Common myeloid progenitor, CD34-positive (primary cell): ENCODE results near the gene KCNJ15.

Experiments
- CTCF ChIA-PET: fragments of 350-600 bp; sonication (Branson Sonifier 250); formaldehyde crosslinking; loops from one replicate; lab custom pipeline; 2021; ENCODE audit warnings: antibody characterized with exemption; lab: Charles Lee
- POLR2A ChIA-PET: fragments of 350-600 bp; sonication (Branson Sonifier 250); formaldehyde crosslinking; loops from one replicate; lab custom pipeline; 2021; ENCODE audit warnings: antibody characterized with exemption; lab: Charles Lee
- DNase-seq, 3 donors: peaks; one replicate each; pipeline versions ENCODE4 v3.0.0 to v3.0.0-alpha.2; 2013
- H3K27ac ChIP-seq, 2 experiments: 1 replicate in 1 of 2; 2 replicates in 1 of 2; pipeline ENCODE4 v1.7.0; 2013; ENCODE audit warnings: inconsistent platforms in 2 of 2, low read length in 2 of 2, mild to moderate bottlenecking in 2 of 2, low read depth in 1 of 2, moderate library complexity in 1 of 2; ENCODE audit not compliant: severe bottlenecking in 2 of 2, insufficient read depth in 1 of 2, poor library complexity in 1 of 2
- H3K27me3 ChIP-seq, 5 experiments: replicated peaks in 2 of 5; 1 replicate in 3 of 5; 2 replicates in 2 of 5; pipeline versions ENCODE4 v1.6.1 to v1.7.0; 2013; ENCODE audit warnings: low read length in 4 of 5, mild to moderate bottlenecking in 2 of 5, moderate library complexity in 2 of 5, inconsistent platforms in 1 of 5; ENCODE audit not compliant: insufficient read depth in 5 of 5, control insufficient read depth in 4 of 5
- H3K36me3 ChIP-seq, 4 experiments: 1 replicate in 2 of 4; 2 replicates in 2 of 4; pipeline versions ENCODE4 v1.6.1 to v1.7.0; 2013; ENCODE audit warnings: low read length in 3 of 4, control low read depth in 1 of 4, mild to moderate bottlenecking in 1 of 4; ENCODE audit not compliant: control insufficient read depth in 4 of 4, insufficient read depth in 4 of 4
- H3K4me1 ChIP-seq, 4 experiments: 1 replicate in 3 of 4; 2 replicates in 1 of 4; pipeline versions ENCODE4 v1.6.1 to v1.7.1; 2013; ENCODE audit warnings: low read length in 3 of 4, mild to moderate bottlenecking in 3 of 4, control low read depth in 1 of 4, inconsistent platforms in 1 of 4, moderate library complexity in 1 of 4; ENCODE audit not compliant: control insufficient read depth in 4 of 4, insufficient read depth in 4 of 4; ENCODE audit errors: control extremely low read depth in 1 of 4
- H3K4me3 ChIP-seq, 7 experiments: 1 replicate in 4 of 7; 2 replicates in 3 of 7; pipeline versions ENCODE4 v1.5.1 to v1.7.0; 2013; ENCODE audit warnings: mild to moderate bottlenecking in 7 of 7, low read length in 6 of 7, moderate library complexity in 6 of 7, inconsistent platforms in 2 of 7, low read depth in 2 of 7, control low read depth in 1 of 7; ENCODE audit not compliant: insufficient read depth in 4 of 7, control insufficient read depth in 1 of 7; ENCODE audit errors: extremely low read depth in 1 of 7
- H3K9me3 ChIP-seq, 5 experiments: 1 replicate in 4 of 5; 2 replicates in 1 of 5; pipeline versions ENCODE4 v1.6.1 to v1.7.1; 2013; ENCODE audit warnings: low read length in 4 of 5, mild to moderate bottlenecking in 2 of 5, inconsistent platforms in 1 of 5, low read depth in 1 of 5, moderate library complexity in 1 of 5; ENCODE audit not compliant: control insufficient read depth in 4 of 5, insufficient read depth in 2 of 5; ENCODE audit errors: control extremely low read depth in 1 of 5
- WGBS: methylation state at CpG from one replicate; pipeline ENCODE4 v1.1.5; 2013; ENCODE audit not compliant: insufficient coverage; 5-methylcytosine and 5-hydroxymethylcytosine counted together

Gene KCNJ15

GRCh38 chr21:38257667-38258066 is 876 bp downstream of the KCNJ15 start:
- Histone ChIP-seq H3K9me3 (no peaks in the 10 kb centered on the region), H3K4me3 (peak overlapping the region in 2 of 7 experiments; percentile 3 to 20), H3K4me1 (peaks cover 20 to 36% (median 26%) of the 10 kb centered on the region in 4 experiments), H3K27ac (no peak overlapping the region), H3K27me3 (no peaks in the 10 kb centered on the region), H3K36me3 (no peaks in the 10 kb centered on the region)
- WGBS, result no CpG with 5 or more reads among the region's 5 CpGs
- ChIA-PET CTCF (interaction anchor here (2.0 kb wide), 1 partner anchor 40 kb away, joined by 5 read pairs; no protein-coding TSS in a partner anchor), POLR2A (no interaction called here)
- DNase-seq, result peak; percentile 25 to 65 (median 53)

GRCh38 chr21:38258521-38259485 is 2.0 kb downstream of the KCNJ15 start:
- Histone ChIP-seq H3K9me3 (no peaks in the 10 kb centered on the region), H3K27ac (no peak overlapping the region), H3K36me3 (no peaks in the 10 kb centered on the region), H3K27me3 (no peaks in the 10 kb centered on the region), H3K4me3 (peak overlapping the region in 3 of 7 experiments; percentile 8 to 23 (median 23)), H3K4me1 (peaks cover 20 to 36% (median 26%) of the 10 kb centered on the region in 4 experiments)
- WGBS, result 15% methylated on average over 3 of the region's 17 CpGs
- ChIA-PET POLR2A (no interaction called here), CTCF (interaction anchor here (2.0 kb wide), 1 partner anchor 41 kb away, joined by 5 read pairs; no protein-coding TSS in a partner anchor)
- DNase-seq, result peak in 2 of 3 donors; percentile 37 to 38

- Histone ChIP-seq H3K4me1 (peaks cover 20 to 36% (median 26%) of the 10 kb centered on the region in 4 experiments), H3K9me3 (no peaks in the 10 kb centered on the region), H3K4me3 (no peak overlapping the region), H3K36me3 (no peaks in the 10 kb centered on the region), H3K27me3 (no peaks in the 10 kb centered on the region), H3K27ac (no peak overlapping the region)
- CTCF ChIA-PET, result no interaction called here
- POLR2A ChIA-PET, result no interaction called here
- WGBS, result 100% methylated on average over 1 of the region's 2 CpGs
- DNase-seq, result no peak
These were observed 2.9 kb downstream of the KCNJ15 start for GRCh38 chr21:38259665-38260064.

GRCh38 chr21:38260426-38260825 is 3.6 kb downstream of the KCNJ15 start:
- CTCF ChIA-PET, result interaction anchor here (1.2 kb wide), 1 partner anchor 13 kb away, joined by 3 read pairs; no protein-coding TSS in a partner anchor

GRCh38 chr21:38261851-38262250 is 5.1 kb downstream of the KCNJ15 start:
- ChIA-PET CTCF (interaction anchor here (1.2 kb wide), 1 partner anchor 12 kb away, joined by 3 read pairs; no protein-coding TSS in a partner anchor), POLR2A (no interaction called here)
- Histone ChIP-seq H3K27ac (no peak overlapping the region), H3K4me3 (no peak overlapping the region), H3K27me3 (no peaks in the 10 kb centered on the region), H3K9me3 (no peaks in the 10 kb centered on the region), H3K4me1 (peaks cover 18 to 26% (median 21%) of the 10 kb centered on the region in 4 experiments), H3K36me3 (no peaks in the 10 kb centered on the region)
- DNase-seq, result no peak
- no CpG with 5 or more reads among the region's 2 CpGs for WGBS

More at GRCh38 chr21:38260426-38260825, 3.6 kb downstream of the KCNJ15 start:
- Histone ChIP-seq H3K27me3 (no peaks in the 10 kb centered on the region), H3K36me3 (no peaks in the 10 kb centered on the region), H3K27ac (no peak overlapping the region), H3K4me1 (peaks cover 20 to 34% (median 26%) of the 10 kb centered on the region in 4 experiments), H3K9me3 (no peaks in the 10 kb centered on the region), H3K4me3 (no peak overlapping the region)
- 98% methylated on average over 5 of the region's 6 CpGs for WGBS
- POLR2A ChIA-PET, result no interaction called here
- DNase-seq, result no peak

- Histone ChIP-seq H3K36me3 (no peaks in the 10 kb centered on the region), H3K27ac (no peak overlapping the region), H3K4me1 (peaks cover 7 to 10% (median 8%) of the 10 kb centered on the region in 4 experiments), H3K4me3 (no peak overlapping the region), H3K27me3 (no peaks in the 10 kb centered on the region), H3K9me3 (no peaks in the 10 kb centered on the region)
- ChIA-PET POLR2A (no interaction called here), CTCF (no interaction called here)
- WGBS, result 78% methylated on average over 7 of the region's 8 CpGs
- no peak for DNase-seq
These were observed 6.7 kb downstream of the KCNJ15 start for GRCh38 chr21:38263493-38263892.

- no peak overlapping the region for H3K4me3 ChIP-seq
- no peak overlapping the region for H3K27ac ChIP-seq
- CTCF ChIA-PET, result no interaction called here
- H3K27me3 ChIP-seq, result peaks cover 0 to 2% (median 0%) of the 10 kb centered on the region in 5 experiments
- 100% methylated on average over 2 of the region's 3 CpGs for WGBS
- peaks cover 0 to 7% (median under 1%) of the 10 kb centered on the region in 4 experiments for H3K4me1 ChIP-seq
- POLR2A ChIA-PET, result no interaction called here
- no peak for DNase-seq
- H3K36me3 ChIP-seq, result no peaks in the 10 kb centered on the region
- H3K9me3 ChIP-seq, result no peaks in the 10 kb centered on the region
These were observed 7.8 kb downstream of the KCNJ15 start for GRCh38 chr21:38264571-38264970.
